Measurements from ENCODE around the gene HHAT.

Gene HHAT

GRCh38 chr1:210328746-210329503 is at the start of gene HHAT:
Gene HHAT, plus strand, starts transcription at chr1:210328902. Its CDS starts 20,074 bp downstream, at chr1:210348976.
- DNase-seq: peak; percentile 29

DNA sequence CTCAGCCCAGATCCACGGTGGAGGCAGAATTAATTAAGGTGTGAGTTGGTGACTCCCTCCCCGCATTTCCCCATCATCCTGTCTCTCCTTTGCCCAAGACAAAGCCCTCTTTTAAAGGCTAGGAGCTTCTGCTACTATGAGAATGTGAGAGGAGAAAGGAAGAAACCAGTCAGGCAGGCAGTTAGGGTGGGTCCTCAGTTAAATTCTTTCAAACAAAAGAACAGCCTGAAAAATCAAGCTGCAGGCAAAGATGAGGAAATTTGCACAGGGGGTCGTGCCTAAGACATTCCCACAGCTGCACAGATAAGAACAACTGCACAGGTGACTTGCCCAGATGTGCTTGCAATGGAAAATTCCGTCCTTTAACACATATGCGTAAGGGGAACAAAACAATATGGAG is 48.5 kb upstream of the HHAT start:
- no peak for DNase-seq

GRCh38 chr1:210288116-210288515 is 40.6 kb upstream of the HHAT start:
- DNase-seq: no peak

DNA sequence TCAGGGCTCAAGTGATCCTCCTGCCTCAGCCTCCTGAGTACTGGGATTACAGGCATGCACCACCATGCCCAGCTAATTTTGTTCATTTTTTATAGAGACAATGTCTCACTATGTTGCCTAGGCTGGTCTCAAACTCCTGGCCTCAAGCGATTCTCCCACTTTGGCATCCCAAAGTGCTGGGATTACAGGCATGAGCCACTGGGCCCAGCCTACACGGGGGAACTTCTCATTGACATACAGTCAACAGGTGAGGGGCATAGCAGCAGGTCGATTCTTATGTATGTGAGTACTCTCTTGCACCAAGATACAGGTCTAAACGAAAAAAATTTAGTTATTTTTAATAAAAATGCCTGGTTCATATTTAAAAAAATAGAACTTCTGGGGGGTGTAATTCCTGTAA is 39.5 kb upstream of the HHAT start:
- DNase-seq: no peak

DNA sequence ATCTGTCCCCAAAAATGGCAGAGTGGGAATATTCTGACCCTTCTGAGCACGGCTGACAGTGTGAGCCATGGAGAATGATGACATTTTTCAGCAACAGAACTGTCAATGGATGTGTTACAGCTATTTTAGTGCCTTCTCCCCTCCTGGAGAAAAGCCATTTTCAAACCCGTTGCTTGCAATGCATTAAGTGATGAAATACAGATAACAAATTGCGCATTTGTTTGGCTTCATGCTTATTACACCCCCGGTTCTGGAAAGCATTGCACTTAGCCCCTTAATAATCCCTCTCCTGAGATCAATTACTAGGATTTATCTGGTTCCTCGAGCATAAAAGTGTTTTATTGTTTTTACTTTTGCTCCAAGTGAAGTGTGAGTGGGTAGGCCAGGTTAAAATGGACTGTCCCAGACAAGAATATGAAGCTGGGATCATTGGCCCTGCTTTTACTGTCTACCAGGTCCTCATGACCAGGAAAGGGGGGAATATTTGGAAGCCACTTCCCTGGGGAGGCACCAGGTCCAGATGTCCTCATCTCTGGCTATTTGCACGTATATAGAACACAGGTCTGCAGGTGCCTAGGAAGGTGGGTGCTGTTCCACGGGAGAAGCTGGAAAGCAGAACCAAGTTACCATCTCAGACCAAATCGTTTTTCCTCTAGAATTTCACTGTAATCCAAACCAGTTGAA is 37.5 kb upstream of the HHAT start:
- no peak for DNase-seq

GRCh38 chr1:210291786-210292230 is 36.9 kb upstream of the HHAT start:
- DNase-seq: no peak

DNA sequence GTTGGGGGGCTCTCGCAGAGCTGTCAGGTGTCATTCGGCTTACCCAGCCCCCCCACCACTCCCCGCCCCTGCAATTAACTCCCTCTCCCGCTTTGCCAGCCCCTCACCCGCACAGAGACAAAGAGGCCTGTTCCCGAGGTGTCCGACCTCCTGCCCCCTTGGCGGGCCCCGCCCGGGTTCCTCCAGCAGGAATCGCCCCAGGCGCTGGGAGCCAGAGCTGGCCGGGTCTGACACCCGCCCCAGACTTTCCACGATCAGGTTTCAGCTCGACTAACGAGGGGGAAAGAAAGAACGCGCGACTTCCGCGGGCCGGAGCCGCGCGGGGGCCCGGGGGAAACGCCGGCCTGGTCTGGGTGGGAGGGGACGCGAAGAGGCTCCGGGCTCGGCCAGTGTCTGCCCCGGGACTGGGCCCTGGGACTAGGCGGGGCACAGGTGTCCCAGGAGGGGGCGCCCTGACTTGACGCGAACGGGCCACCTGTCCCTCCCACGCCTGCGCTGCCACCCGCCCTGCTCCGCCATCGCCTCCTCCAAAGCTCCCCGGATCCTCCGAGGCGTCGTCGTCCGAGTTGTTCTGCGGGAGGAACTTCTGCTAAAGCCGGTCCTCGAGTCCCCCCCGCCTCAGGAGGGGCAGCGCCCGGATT is 36.4 kb upstream of the HHAT start:
- no peak for DNase-seq

- no peak for DNase-seq
These were observed 35.5 kb upstream of the HHAT start for GRCh38 chr1:210293171-210293607.

GRCh38 chr1:210294999-210295745 is 33.5 kb upstream of the HHAT start:
- DNase-seq: no peak

GRCh38 chr1:210296682-210297081 is 32.0 kb upstream of the HHAT start:
- DNase-seq: no peak

- DNase-seq: no peak
These were observed 30.4 kb upstream of the HHAT start for GRCh38 chr1:210298296-210298695.

DNA sequence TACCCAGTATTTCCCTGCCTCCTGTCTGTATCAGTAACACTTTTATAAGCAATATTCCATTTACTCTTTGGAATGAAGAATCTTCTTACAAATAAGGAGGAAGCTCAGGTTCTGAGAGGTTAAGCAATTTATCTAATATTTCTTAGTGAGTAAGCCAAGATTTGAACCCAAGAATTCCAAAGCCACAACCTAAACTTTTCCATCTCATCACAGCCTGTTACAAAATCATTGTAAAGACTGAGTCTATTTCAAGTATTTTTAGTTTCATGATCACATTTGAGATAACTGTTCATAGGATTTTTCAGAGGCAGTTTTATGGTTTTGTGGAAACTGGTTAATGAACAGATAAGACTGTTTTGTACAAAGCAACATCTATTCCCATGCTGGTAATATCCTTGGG is 29.8 kb upstream of the HHAT start:
- no peak for DNase-seq

DNA sequence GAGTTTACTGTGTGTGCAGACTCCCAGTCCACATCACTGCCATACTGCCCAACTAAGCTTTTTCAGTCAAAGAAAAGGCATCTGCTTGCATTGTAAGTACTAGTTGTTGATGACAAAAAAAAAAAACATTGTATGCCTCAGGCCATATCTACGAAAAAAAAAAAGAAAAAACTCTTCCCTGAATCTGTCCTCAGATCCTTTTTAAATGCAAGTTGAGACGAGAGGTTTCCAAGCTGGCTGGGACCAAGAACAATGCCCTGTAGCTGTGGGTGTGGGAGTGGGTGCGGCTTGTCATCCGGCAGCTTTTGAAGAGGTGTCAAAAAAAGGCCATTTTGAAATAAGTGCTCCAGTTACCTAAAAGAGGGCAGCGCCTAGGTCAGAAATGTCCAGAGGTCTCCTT is 29.2 kb upstream of the HHAT start:
- DNase-seq: no peak

GRCh38 chr1:210300923-210301614 is 27.6 kb upstream of the HHAT start:
- DNase-seq: no peak

- no peak for DNase-seq
These were observed 27.1 kb upstream of the HHAT start for GRCh38 chr1:210301615-210302000.

- no peak for DNase-seq
These were observed 26.2 kb upstream of the HHAT start for GRCh38 chr1:210302501-210302900.

GRCh38 chr1:210303391-210303790 is 25.3 kb upstream of the HHAT start:
- no peak for DNase-seq

- no peak for DNase-seq
These were observed 18.0 kb upstream of the HHAT start for GRCh38 chr1:210310562-210311153.

GRCh38 chr1:210311726-210312493 is 16.8 kb upstream of the HHAT start:
- no peak for DNase-seq

DNA sequence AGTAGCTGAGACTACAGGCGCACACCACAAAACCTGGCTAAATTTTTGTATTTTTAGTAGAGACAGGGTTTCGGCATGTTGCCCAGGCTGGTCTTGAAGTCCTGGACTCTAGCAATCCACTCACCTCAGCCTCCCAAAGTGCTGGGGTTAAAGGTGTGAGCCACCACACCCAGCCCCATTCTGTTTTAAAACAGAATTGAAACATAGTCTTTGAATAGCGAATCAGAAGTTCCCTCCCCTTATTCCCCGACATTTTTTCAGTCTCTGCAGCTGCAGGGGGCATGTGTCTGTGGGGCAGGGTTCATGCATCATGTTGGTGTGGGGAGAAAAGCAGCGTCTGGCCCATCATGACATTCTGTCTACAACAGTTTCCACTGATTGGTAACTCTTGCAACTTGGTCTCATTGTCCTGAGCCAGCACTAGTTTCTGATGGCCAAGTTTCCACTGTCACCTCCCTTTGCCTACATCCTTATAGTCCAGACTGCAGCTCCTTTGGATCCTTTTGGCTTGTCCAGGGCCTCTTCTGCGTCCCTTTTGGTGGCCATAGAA is 15.6 kb upstream of the HHAT start:
- DNase-seq: no peak

GRCh38 chr1:210313921-210314320 is 14.8 kb upstream of the HHAT start:
- no peak for DNase-seq

Data from NCI-H2029 treated with DMSO at 0.1 percent for 48 hours (cell line).